Measurements from ENCODE around the gene OR1C1. TPM values are rescaled to one million over a fixed set of nuclear protein-coding genes. Genes with fewer than 3 reads are reported as not detected.

OR1C1 gene
- polyA plus RNA-seq, 2 of the 4 experiments (the other 2 are of a cell fraction): not detected

- WGBS (ENCODE audit: missing lambda C conversion rate): 17% methylated on average over 1 of the region's 1 CpG
- no peak for DNase-seq (ENCODE audit: low read depth in 1 of 2, low spot score in 1 of 2)
- POLR2A ChIA-PET: no interaction called here
These were observed 22.0 kb downstream of the OR1C1 start, which contains the start of gene OR14K1 for GRCh38 chr1:247738315-247738714. Gene OR14K1, plus strand, starts transcription at chr1:247738615. Its CDS starts 0 bp downstream, at chr1:247738615.

GRCh38 chr1:247721222-247721621 is 39.1 kb downstream of the OR1C1 start:
- ChIA-PET CTCF (no interaction called here), POLR2A (no interaction called here)
- no peak overlapping the region for H3K4me3 ChIP-seq
- no peak overlapping the region for H3K4me2 ChIP-seq
- 3% methylated on average over 4 of the region's 4 CpGs for WGBS (ENCODE audit: missing lambda C conversion rate)
- H3K27ac ChIP-seq: no peak overlapping the region
- DNase-seq (ENCODE audit: low read depth in 1 of 2, low spot score in 1 of 2) (no peak), FAIRE-seq (no peak), ATAC-seq (no peak)
- TF ChIP-seq E2F6 (IDR thresholded peaks at IDR 0.05; ENCODE audit: borderline replicate concordance, low read depth): no peak
- TF ChIP-seq FOSL2 (IDR thresholded peaks at IDR 0.05): no peak
- TF ChIP-seq FOSL2 (CRISPR knock-in tag; IDR thresholded peaks at IDR 0.05): no peak
- no peak for TF ChIP-seq HDAC2 (IDR thresholded peaks at IDR 0.05)
- no peak for TF ChIP-seq NPAS2 (CRISPR knock-in tag; IDR thresholded peaks at IDR 0.05; ENCODE audit: borderline replicate concordance)
- no peak for TF ChIP-seq EHMT2 (IDR thresholded peaks at IDR 0.05; ENCODE audit: low read depth)
- no peak for TF ChIP-seq TP53 (CRISPR knock-in tag; IDR thresholded peaks at IDR 0.05)
- TF ChIP-seq EHF (CRISPR knock-in tag; IDR thresholded peaks at IDR 0.05): no peak
- TF ChIP-seq CTCF (IDR thresholded peaks at IDR 0.05): no peak
- no peak for TF ChIP-seq KDM1A (IDR thresholded peaks at IDR 0.05; ENCODE audit: low read depth)
- TF ChIP-seq CBX2 (IDR thresholded peaks at IDR 0.05; ENCODE audit: borderline replicate concordance, low read depth): no peak
- TF ChIP-seq BHLHE40 (IDR thresholded peaks at IDR 0.05; ENCODE audit: low read depth, low read length): no peak
- no peak for TF ChIP-seq USF2 (IDR thresholded peaks at IDR 0.05)
- TF ChIP-seq GATA3 (IDR thresholded peaks at IDR 0.05; ENCODE audit: borderline replicate concordance): no peak
- no peak for TF ChIP-seq TFCP2L1 (CRISPR knock-in tag; IDR thresholded peaks at IDR 0.05)
- TF ChIP-seq KDM5A (IDR thresholded peaks at IDR 0.05): no peak
- no peak for TF ChIP-seq ZFP36 (IDR thresholded peaks at IDR 0.05; ENCODE audit: borderline replicate concordance, partially characterized antibody)
- TF ChIP-seq RARB (CRISPR knock-in tag; IDR thresholded peaks at IDR 0.05): no peak
- no peaks in the 10 kb centered on the region for H3K4me1 ChIP-seq
- no peaks in the 10 kb centered on the region for H3K9me3 ChIP-seq

More at GRCh38 chr1:247738315-247738714, 22.0 kb downstream of the OR1C1 start, which contains the start of gene OR14K1:
- TF ChIP-seq RNF2 (IDR thresholded peaks at IDR 0.05; ENCODE audit: borderline replicate concordance, low read depth): no peak
- no peak for TF ChIP-seq JUN (IDR thresholded peaks at IDR 0.05)
- no peak for TF ChIP-seq MAZ (IDR thresholded peaks at IDR 0.05; ENCODE audit: borderline replicate concordance, low read depth, low read length)
- no peak for TF ChIP-seq EHMT2 (IDR thresholded peaks at IDR 0.05; ENCODE audit: low read depth)
- TF ChIP-seq CBX8 (IDR thresholded peaks at IDR 0.05): no peak
- TF ChIP-seq PBX3 (IDR thresholded peaks at IDR 0.05): no peak
- TF ChIP-seq USF2 (IDR thresholded peaks at IDR 0.05): no peak
- TF ChIP-seq HOXB13 (CRISPR knock-in tag; IDR thresholded peaks at IDR 0.05; ENCODE audit: low read depth): no peak
- TF ChIP-seq HMGXB4 (CRISPR knock-in tag; IDR thresholded peaks at IDR 0.05; ENCODE audit: borderline replicate concordance): no peak
- TF ChIP-seq RARB (CRISPR knock-in tag; IDR thresholded peaks at IDR 0.05): no peak
- H3K27ac ChIP-seq: no peak within 1 kb of the TSS
- CTCF ChIA-PET: no interaction called here
- no peak within 1 kb of the TSS for H3K4me2 ChIP-seq
- ATAC-seq: no peak
- H3K9me3 ChIP-seq: no peaks in the 10 kb centered on the region; the same call in 2 of the 3 replicates
- no peak for FAIRE-seq
- no peak within 1 kb of the TSS for H3K4me3 ChIP-seq
- no peaks in the 10 kb centered on the region for H3K4me1 ChIP-seq
